GM12878 (cell line): ENCODE measurements around the gene EPO. TPM values are rescaled to one million over a fixed set of nuclear protein-coding genes. Genes with fewer than 3 reads are reported as not detected.

ENCODE experiments used
- ATAC-seq: fragments of 200-7000 bp; cut with Tn5 transposase; 3 replicates; pipeline ENCODE4 v1.9.1; 2020; ENCODE audit warnings: mild to moderate bottlenecking, moderate library complexity
- Bru-seq: library from RNA; stranded (reverse); fragments of 400-500 nt; gene quantifications from one replicate; lab custom pipeline; 2021; lab: Mats Ljungman, UMichigan
- BruChase-seq, 2 experiments: library from RNA; stranded (reverse); fragments of 400-500 nt; gene quantifications; one replicate each; lab custom pipeline; 2021; lab: Mats Ljungman, UMichigan
- BruUV-seq: library from RNA; stranded (reverse); fragments of 400-500 nt; replicated peaks from 2 replicates; lab custom pipeline; 2021; lab: Mats Ljungman, UMichigan
- CTCF ChIA-PET: fragments of 300-600 bp; sonication (Branson Sonifier 250); formaldehyde crosslinking; extraction: SDS; loops from one replicate; lab custom pipeline; 2021; ENCODE audit warnings: inconsistent platforms; lab: Yijun Ruan, JAX
- POLR2A ChIA-PET: fragments of 350-600 bp; formaldehyde crosslinking; extraction: SDS; loops from one replicate; lab custom pipeline; 2021; ENCODE audit warnings: inconsistent platforms; lab: Charles Lee
- RAD21 ChIA-PET: fragments of 300-600 bp; sonication (Branson Sonifier 250); formaldehyde crosslinking; loops from one replicate; lab custom pipeline; 2023; ENCODE audit warnings: antibody characterized with exemption; ENCODE audit not compliant: unreplicated experiment; lab: Charles Lee
- SMC1A ChIA-PET: fragments of 300-600 bp; sonication (Branson Sonifier 250); formaldehyde crosslinking; loops from one replicate; lab custom pipeline; 2023; ENCODE audit not compliant: unreplicated experiment, uncharacterized antibody; lab: Charles Lee
- DNase-seq: peaks from one replicate; pipeline ENCODE4 v3.0.0-alpha.2; 2011; ENCODE audit warnings: low read depth, low spot score
- FAIRE-seq: peaks from 3 replicates; lab custom pipeline; 2011; peaks lifted over from hg19 to GRCh38; lab: Jason Lieb, UNC
- H2AFZ ChIP-seq: 2 replicates; pipeline ENCODE4 v1.6.0; 2011; ENCODE audit warnings: low read depth, low read length, control low read depth; ENCODE audit not compliant: control insufficient read depth
- H3K27ac ChIP-seq: 2 replicates; pipeline ENCODE4 v1.5.1; 2011; ENCODE audit warnings: control low read depth; ENCODE audit not compliant: control insufficient read depth, insufficient read depth
- H3K27me3 ChIP-seq, 2 experiments: replicated peaks in 1 of 2; 2 replicates each; pipeline versions ENCODE4 v1.6.0 to v1.6.1; 2011; ENCODE audit warnings: low read length in 1 of 2; ENCODE audit not compliant: control insufficient read depth in 2 of 2, insufficient read depth in 2 of 2
- H3K36me3 ChIP-seq, 2 experiments: 2 replicates each; pipeline ENCODE4 v1.5.1; 2011; ENCODE audit warnings: low read length in 1 of 2; ENCODE audit not compliant: control insufficient read depth in 2 of 2, insufficient read depth in 2 of 2
- H3K4me1 ChIP-seq: 2 replicates; pipeline ENCODE4 v1.6.1; 2011; ENCODE audit warnings: mild to moderate bottlenecking, low read length, moderate library complexity, mixed read lengths; ENCODE audit not compliant: control insufficient read depth, insufficient read depth
- H3K4me2 ChIP-seq: 2 replicates; pipeline ENCODE4 v1.6.0; 2011; ENCODE audit warnings: control low read depth; ENCODE audit not compliant: control insufficient read depth, insufficient read depth
- H3K4me3 ChIP-seq: fragments of 200-600 bp; sonication (generic); 2 replicates; pipeline ENCODE4 v1.5.1; 2016
- H3K79me2 ChIP-seq: 2 replicates; pipeline ENCODE4 v1.6.0; 2011; ENCODE audit warnings: low read length; ENCODE audit not compliant: control insufficient read depth, insufficient read depth
- H3K9ac ChIP-seq: 2 replicates; pipeline ENCODE4 v1.8.0; 2011; ENCODE audit warnings: low read length, control low read depth, mixed read lengths; ENCODE audit not compliant: control insufficient read depth, insufficient read depth
- H3K9me3 ChIP-seq: replicated peaks from 3 replicates; pipeline ENCODE4 v1.5.1; 2011; ENCODE audit warnings: mild to moderate bottlenecking, low read length; ENCODE audit not compliant: control insufficient read depth, insufficient read depth
- H4K20me1 ChIP-seq: 2 replicates; pipeline ENCODE4 v1.6.0; 2011; ENCODE audit not compliant: control insufficient read depth, insufficient read depth
- BRCA1 ChIP-seq: IDR thresholded peaks from 2 replicates; pipeline ENCODE4 v1.6.1; 2011; ENCODE audit warnings: low read depth, low read length, improper control_type of control experiment
- WGBS: methylation state at CpG from one replicate; pipeline ENCODE4 v1.1.6; 2016; ENCODE audit warnings: low lambda C conversion rate; ENCODE audit not compliant: insufficient replicate concordance, insufficient coverage; ENCODE audit errors: missing lambda C conversion rate; 5-methylcytosine and 5-hydroxymethylcytosine counted together
- in situ Hi-C: fragments of 300-500 bp; cut with MboI; formaldehyde crosslinking; loops from 9 replicates; pipeline ENCODE4 v1.14.3; 2018; ENCODE audit warnings: mixed read lengths
- intact Hi-C: fragments of 100-400 bp; cut with micrococcal nuclease; formaldehyde crosslinking; loops from one replicate; pipeline ENCODE4 v1.14.2; 2022; ENCODE audit not compliant: unreplicated experiment
- long read RNA-seq, 2 experiments: library from polyadenylated mRNA; unstranded; transcript quantifications; one replicate each; pipeline ENCODE4 v2.0.0, GENCODE V29; 2019 to 2020
- polyA minus RNA-seq, 3 experiments: library from RNA; depleted of rRNA, polyadenylated mRNA; stranded (reverse); fragments of >200 nt; gene quantifications; 2 replicates each; pipeline ENCODE4 v1.2.3, GENCODE V29; 2011
- polyA plus RNA-seq, 11 experiments: library from polyadenylated mRNA; depleted of rRNA in 4 of 11; unstranded in 6 of 11; stranded (reverse) in 5 of 11; fragments of >200 nt; fragmentation: Nextera tagmentation in 4 of 11; fragmentation: Illumina TruSeq in 1 of 11; extraction: Ambion mirVana in 4 of 11; extraction: Trizol in 1 of 11; gene quantifications; 1 replicate in 1 of 11; 2 replicates in 10 of 11; pipeline versions ENCODE4 v1.2.1 to v1.2.3, GENCODE V29; 2011 to 2016; ENCODE audit warnings: inconsistent platforms in 2 of 11, missing spikeins in 2 of 11, low read depth in 1 of 11
- total RNA-seq, 4 experiments: library from RNA; depleted of rRNA in 3 of 4; stranded (reverse); fragments of >200 nt in 3 of 4; fragmentation: Illumina TruSeq in 1 of 4; extraction: Trizol in 1 of 4; gene quantifications; 2 replicates each; pipeline versions ENCODE4 v1.2.1 to v1.2.3, GENCODE V29; 2013 to 2021

EPO gene
- not detected in 2 replicates for total RNA-seq (2013; cell fraction: nucleolus; rRNA removed)
- not detected in 2 replicates for total RNA-seq (2014; rRNA removed)
- total RNA-seq (2014; rRNA removed; fragmentation: Illumina TruSeq; extraction: Trizol): not detected in 2 replicates
- 0.16 TPM in 1 of 2 replicates, not detected in the other for total RNA-seq (2021)
- polyA plus RNA-seq (2011; ENCODE audit: low read depth): not detected
- not detected in 2 replicates for polyA plus RNA-seq (2011; rRNA removed)
- 0.05 TPM in 1 of 2 replicates, not detected in the other for polyA plus RNA-seq (2011; cell fraction: cytosol; rRNA removed)
- polyA plus RNA-seq (2011; cell fraction: nucleus; rRNA removed): 0.07 and 0.16 TPM in 2 replicates
- 0.31 TPM in 1 of 2 replicates, not detected in the other for polyA plus RNA-seq (2012)
- polyA plus RNA-seq (2014; fragmentation: Illumina TruSeq; extraction: Trizol): 0.06 TPM in 1 of 2 replicates, not detected in the other
- polyA plus RNA-seq (2014; fragmentation: Nextera tagmentation; extraction: Ambion mirVana): not detected
- 0.19 and 0.22 TPM in 2 replicates for polyA plus RNA-seq (2014; rRNA removed)
- not detected for polyA plus RNA-seq (2016; fragmentation: Nextera tagmentation; extraction: Ambion mirVana)
- polyA minus RNA-seq (2011; rRNA and poly(A)+ RNA removed): not detected in 2 replicates
- polyA minus RNA-seq (2011; cell fraction: cytosol; rRNA and poly(A)+ RNA removed): not detected in 2 replicates
- polyA minus RNA-seq (2011; cell fraction: nucleus; rRNA and poly(A)+ RNA removed): not detected in 2 replicates
- not detected for Bru-seq, nascent RNA
- not detected for BruChase-seq, experiment 1, labeled RNA remaining after a 6-hour chase
- BruChase-seq, experiment 2, labeled RNA remaining after a 2-hour chase: percentile 22 among the genes with signal in this experiment
- long read RNA-seq, experiment 1: 0 reads
- long read RNA-seq, experiment 2: 0 reads

- Histone ChIP-seq H3K79me2 (no peaks in the 10 kb centered on the region), H3K27ac (no peak within 1 kb of the TSS), H3K4me1 (no peaks in the 10 kb centered on the region), H3K36me3 (no peaks in the 10 kb centered on the region), H4K20me1 (no peaks in the 10 kb centered on the region), H3K9ac (no peak within 1 kb of the TSS), H3K4me2 (no peak within 1 kb of the TSS), H3K4me3 (no peak within 1 kb of the TSS)
- RAD21 ChIA-PET: interaction anchor here (1.3 kb wide), 1 partner anchor 15 kb away, joined by 4 read pairs; the partner anchor contains the start of gene POP7
- no peak for ATAC-seq
- no peak for FAIRE-seq
- no peak for TF ChIP-seq BRCA1
- TF ChIP-seq, all 136 proteins: peak for 0
- no TSS peak for BruUV-seq
- DNase-seq: no peak
- POLR2A ChIA-PET: no interaction called here
- 23% methylated on average over 20 of the region's 21 CpGs for WGBS
- no peaks in the 10 kb centered on the region for H3K9me3 ChIP-seq
- intact Hi-C loops (no loop called here), in situ Hi-C loops (no loop called here)
- CTCF ChIA-PET: no interaction called here
- no peak within 1 kb of the TSS for H2AFZ ChIP-seq
- SMC1A ChIA-PET: no interaction called here
- H3K27me3 ChIP-seq: peaks cover 4 to 11% of the 10 kb centered on the region in 2 experiments
Observed at GRCh38 chr7:100720279-100720670, at the start of gene EPO. TSS of gene EPO (plus strand) at chr7:100720468. CDS start at chr7:100720981, 513 bp downstream.
